Sigmoid colon (tissue), 4 donors: Measurements from ENCODE around the gene PCDHA7.

Experiments
- EP300 ChIP-seq, 4 donors: sonication (generic); formaldehyde crosslinking; IDR thresholded peaks; one replicate each; pipeline ENCODE4 v1.6.1; 2017; ENCODE audit warnings: antibody characterized with exemption in 4 of 4
- POLR2A ChIP-seq, 2 donors: fragments of 450-650 bp; IDR thresholded peaks; one replicate each; pipeline ENCODE4 v1.6.1; 2016; ENCODE audit warnings: antibody characterized with exemption in 2 of 2, mild to moderate bottlenecking in 2 of 2, moderate library complexity in 2 of 2
- POLR2AphosphoS5 ChIP-seq, 4 donors: sonication (generic); formaldehyde crosslinking; IDR thresholded peaks; one replicate each; pipeline ENCODE4 v1.6.1; 2017; ENCODE audit warnings: antibody characterized with exemption in 4 of 4
- TF ChIP-seq, protein P1 (sequence below), 4 experiments: fragments of 450-650 bp in 3 of 4; fragments of 200-600 bp in 1 of 4; IDR thresholded peaks; one replicate each; pipeline ENCODE4 v1.5.1; 2016 to 2019; ENCODE audit warnings: antibody characterized with exemption in 4 of 4, mild to moderate bottlenecking in 3 of 4, moderate library complexity in 2 of 4

GRCh38 chr5:140877262-140877581, 43.2 kb downstream of the PCDHA7 start:
- TF ChIP-seq, protein P1, sequence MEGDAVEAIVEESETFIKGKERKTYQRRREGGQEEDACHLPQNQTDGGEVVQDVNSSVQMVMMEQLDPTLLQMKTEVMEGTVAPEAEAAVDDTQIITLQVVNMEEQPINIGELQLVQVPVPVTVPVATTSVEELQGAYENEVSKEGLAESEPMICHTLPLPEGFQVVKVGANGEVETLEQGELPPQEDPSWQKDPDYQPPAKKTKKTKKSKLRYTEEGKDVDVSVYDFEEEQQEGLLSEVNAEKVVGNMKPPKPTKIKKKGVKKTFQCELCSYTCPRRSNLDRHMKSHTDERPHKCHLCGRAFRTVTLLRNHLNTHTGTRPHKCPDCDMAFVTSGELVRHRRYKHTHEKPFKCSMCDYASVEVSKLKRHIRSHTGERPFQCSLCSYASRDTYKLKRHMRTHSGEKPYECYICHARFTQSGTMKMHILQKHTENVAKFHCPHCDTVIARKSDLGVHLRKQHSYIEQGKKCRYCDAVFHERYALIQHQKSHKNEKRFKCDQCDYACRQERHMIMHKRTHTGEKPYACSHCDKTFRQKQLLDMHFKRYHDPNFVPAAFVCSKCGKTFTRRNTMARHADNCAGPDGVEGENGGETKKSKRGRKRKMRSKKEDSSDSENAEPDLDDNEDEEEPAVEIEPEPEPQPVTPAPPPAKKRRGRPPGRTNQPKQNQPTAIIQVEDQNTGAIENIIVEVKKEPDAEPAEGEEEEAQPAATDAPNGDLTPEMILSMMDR (IDR thresholded peaks at IDR 0.05), result no peak
- TF ChIP-seq POLR2A (IDR thresholded peaks at IDR 0.05) (no peak), EP300 (IDR thresholded peaks at IDR 0.05) (no peak), POLR2AphosphoS5 (IDR thresholded peaks at IDR 0.05) (no peak)
